HEK293 (cell line): ENCODE measurements around the gene RUNX1.

ENCODE experiments used
- CTCF ChIA-PET: fragments of 350-600 bp; formaldehyde crosslinking; extraction: SDS; loops from one replicate; lab custom pipeline; 2021; ENCODE audit warnings: antibody characterized with exemption; lab: Yijun Ruan, JAX
- POLR2A ChIA-PET: fragments of 300-600 bp; formaldehyde crosslinking; extraction: SDS; loops from one replicate; lab custom pipeline; 2020; ENCODE audit warnings: antibody characterized with exemption, inconsistent platforms; lab: Yijun Ruan, JAX
- H3K27ac ChIP-seq: fragments of 200-500 bp; sonication (Bioruptor generic); 2 replicates; pipeline ENCODE4 v1.5.1; 2014; ENCODE audit warnings: low read depth, low read length, control low read depth, inconsistent platforms; ENCODE audit errors: extremely low read depth
- H3K36me3 ChIP-seq, 2 experiments: fragments of 200-500 bp in 1 of 2; sonication (Bioruptor generic) in 1 of 2; 1 replicate in 1 of 2; 2 replicates in 1 of 2; pipeline ENCODE4 v1.5.1; 2014 to 2017; ENCODE audit warnings: inconsistent platforms in 2 of 2, low read length in 2 of 2; ENCODE audit not compliant: control insufficient read depth in 2 of 2, insufficient read depth in 1 of 2
- H3K4me1 ChIP-seq: fragments of 200-500 bp; sonication (Bioruptor generic); 2 replicates; pipeline ENCODE4 v1.5.1; 2014; ENCODE audit warnings: mild to moderate bottlenecking, low read length, inconsistent platforms; ENCODE audit not compliant: control insufficient read depth, insufficient read depth
- H3K4me3 ChIP-seq: 2 replicates; pipeline ENCODE4 v1.5.1; 2011; ENCODE audit warnings: low read depth, mild to moderate bottlenecking, control low read depth, low read length, moderate library complexity
- H3K9me3 ChIP-seq: fragments of 200-500 bp; sonication (Bioruptor generic); 2 replicates; pipeline ENCODE4 v1.5.1; 2014; ENCODE audit warnings: low read depth, low read length, inconsistent platforms; ENCODE audit not compliant: control insufficient read depth, insufficient read depth
- BCL11A ChIP-seq: fragments of 450-650 bp; formaldehyde crosslinking; IDR thresholded peaks from 2 replicates; pipeline ENCODE4 v1.5.1; 2016; ENCODE audit warnings: low read depth, missing biosample characterization, missing genetic modification characterization
- FEZF1 ChIP-seq: fragments of 450-650 bp; formaldehyde crosslinking; IDR thresholded peaks from 2 replicates; pipeline ENCODE4 v1.5.1; 2016; ENCODE audit warnings: missing biosample characterization, missing genetic modification characterization
- HOXA7 ChIP-seq: sonication (generic); formaldehyde crosslinking; IDR thresholded peaks from 2 replicates; pipeline ENCODE4 v1.8.1; 2022; ENCODE audit warnings: missing genetic modification reagents, borderline replicate concordance
- IKZF3 ChIP-seq: fragments of 450-650 bp; IDR thresholded peaks from 2 replicates; pipeline ENCODE4 v1.5.0; 2018; ENCODE audit warnings: missing biosample characterization, mild to moderate bottlenecking, missing genetic modification characterization, moderate library complexity
- KLF10 ChIP-seq: fragments of 450-650 bp; IDR thresholded peaks from 2 replicates; pipeline ENCODE4 v1.5.1; 2018; ENCODE audit warnings: missing biosample characterization, mild to moderate bottlenecking, missing genetic modification characterization
- OSR2 ChIP-seq: fragments of 450-650 bp; formaldehyde crosslinking; IDR thresholded peaks from 2 replicates; pipeline ENCODE4 v1.5.1; 2016; ENCODE audit warnings: missing biosample characterization, missing genetic modification characterization
- SCRT1 ChIP-seq: fragments of 450-650 bp; formaldehyde crosslinking; IDR thresholded peaks from 2 replicates; pipeline ENCODE4 v1.5.1; 2016; ENCODE audit warnings: missing biosample characterization, missing genetic modification characterization, borderline replicate concordance
- SCRT2 ChIP-seq: fragments of 450-650 bp; formaldehyde crosslinking; IDR thresholded peaks from 2 replicates; pipeline ENCODE4 v1.5.1; 2016; ENCODE audit warnings: missing biosample characterization, missing genetic modification characterization
- WT1 ChIP-seq: fragments of 450-650 bp; formaldehyde crosslinking; IDR thresholded peaks from 2 replicates; pipeline ENCODE4 v1.5.1; 2016; ENCODE audit warnings: missing biosample characterization, missing genetic modification characterization
- ZBTB1 ChIP-seq: fragments of 450-650 bp; formaldehyde crosslinking; IDR thresholded peaks from 2 replicates; pipeline ENCODE4 v1.5.1; 2016; ENCODE audit warnings: missing biosample characterization, missing genetic modification characterization
- ZNF404 ChIP-seq: fragments of 450-650 bp; formaldehyde crosslinking; IDR thresholded peaks from 2 replicates; pipeline ENCODE4 v1.5.1; 2017; ENCODE audit warnings: missing biosample characterization, missing genetic modification characterization
- ZNF521 ChIP-seq: fragments of 450-650 bp; formaldehyde crosslinking; IDR thresholded peaks from 2 replicates; pipeline ENCODE4 v1.5.1; 2017; ENCODE audit warnings: missing biosample characterization, mild to moderate bottlenecking, missing genetic modification characterization
- ZNF544 ChIP-seq: fragments of 450-650 bp; formaldehyde crosslinking; IDR thresholded peaks from 2 replicates; pipeline ENCODE4 v1.5.0; 2017; ENCODE audit warnings: missing biosample characterization, missing genetic modification characterization
- ZNF623 ChIP-seq: fragments of 450-650 bp; formaldehyde crosslinking; IDR thresholded peaks from 2 replicates; pipeline ENCODE4 v1.5.1; 2016; ENCODE audit warnings: missing biosample characterization, missing genetic modification characterization
- ZNF768 ChIP-seq: fragments of 450-650 bp; formaldehyde crosslinking; IDR thresholded peaks from 2 replicates; pipeline ENCODE4 v1.5.1; 2018; ENCODE audit warnings: missing biosample characterization, mild to moderate bottlenecking, missing genetic modification characterization
- ZNF776 ChIP-seq: fragments of 450-650 bp; formaldehyde crosslinking; IDR thresholded peaks from 2 replicates; pipeline ENCODE4 v1.5.0; 2017; ENCODE audit warnings: missing biosample characterization, missing genetic modification characterization, borderline replicate concordance
- ZNF791 ChIP-seq: fragments of 450-650 bp; formaldehyde crosslinking; IDR thresholded peaks from 2 replicates; pipeline ENCODE4 v1.5.1; 2016; ENCODE audit warnings: missing biosample characterization, missing genetic modification characterization
- TF ChIP-seq, protein P1 (sequence below): fragments of 450-650 bp; formaldehyde crosslinking; IDR thresholded peaks from 2 replicates; pipeline ENCODE4 v1.5.1; 2016; ENCODE audit warnings: missing biosample characterization, missing genetic modification characterization
- TF ChIP-seq, protein P2 (sequence below): fragments of 450-650 bp; IDR thresholded peaks from 2 replicates; pipeline ENCODE4 v1.5.1; 2018; ENCODE audit warnings: missing biosample characterization, mild to moderate bottlenecking, missing genetic modification characterization
- TF ChIP-seq, protein P3 (sequence below): fragments of 450-650 bp; formaldehyde crosslinking; IDR thresholded peaks from 2 replicates; pipeline ENCODE4 v1.5.1; 2016; ENCODE audit warnings: missing biosample characterization, missing genetic modification characterization, borderline replicate concordance
- TF ChIP-seq, protein P4 (sequence below): fragments of 450-650 bp; formaldehyde crosslinking; IDR thresholded peaks from 2 replicates; pipeline ENCODE4 v1.5.1; 2017; ENCODE audit warnings: missing biosample characterization, missing genetic modification characterization
- TF ChIP-seq, protein P5 (sequence below): fragments of 450-650 bp; formaldehyde crosslinking; IDR thresholded peaks from 2 replicates; pipeline ENCODE4 v1.5.1; 2017; ENCODE audit warnings: missing biosample characterization, missing genetic modification characterization
- TF ChIP-seq, protein P6 (sequence below): fragments of 450-650 bp; formaldehyde crosslinking; IDR thresholded peaks from 2 replicates; pipeline ENCODE4 v1.5.1; 2017; ENCODE audit warnings: missing biosample characterization, missing genetic modification characterization
- TF ChIP-seq, protein P7 (sequence below): fragments of 450-650 bp; formaldehyde crosslinking; IDR thresholded peaks from 2 replicates; pipeline ENCODE4 v1.5.1; 2016; ENCODE audit warnings: missing biosample characterization, missing genetic modification characterization

The RUNX1 gene

DNA sequence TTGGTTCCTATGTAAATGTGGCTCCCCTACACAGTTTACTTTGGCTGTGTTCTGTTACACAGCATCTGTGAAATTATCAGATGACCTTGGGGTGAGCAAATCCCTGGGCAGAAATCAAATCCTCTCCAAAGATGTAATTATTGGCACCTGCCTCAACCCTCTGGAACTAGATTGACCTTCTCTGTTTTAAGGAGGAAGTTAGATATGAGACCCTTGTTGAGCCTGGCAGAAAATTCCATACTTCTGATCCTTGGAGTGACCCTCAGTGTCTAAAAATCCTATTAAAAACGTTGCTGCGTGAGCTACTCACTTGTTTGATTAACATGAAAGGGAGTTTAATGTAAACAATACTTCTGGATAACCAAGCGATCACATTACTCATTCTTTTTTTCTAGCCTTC lies 258.3 kb downstream of the RUNX1 start (continued):
- no peak for TF ChIP-seq ZNF768 (tag by site-specific recombination)
- TF ChIP-seq WT1 (tag by site-specific recombination) = peak; percentile 92
- TF ChIP-seq ZNF776 = no peak
- TF ChIP-seq IKZF3 (tag by site-specific recombination) = peak; percentile 67; the same call in 1 of the 2 replicates
- peak; percentile 82 for TF ChIP-seq SCRT1 (tag by site-specific recombination)
- TF ChIP-seq ZNF521 (tag by site-specific recombination) = no peak
- TF ChIP-seq SCRT2 = peak; percentile 88
- TF ChIP-seq, protein P1, sequence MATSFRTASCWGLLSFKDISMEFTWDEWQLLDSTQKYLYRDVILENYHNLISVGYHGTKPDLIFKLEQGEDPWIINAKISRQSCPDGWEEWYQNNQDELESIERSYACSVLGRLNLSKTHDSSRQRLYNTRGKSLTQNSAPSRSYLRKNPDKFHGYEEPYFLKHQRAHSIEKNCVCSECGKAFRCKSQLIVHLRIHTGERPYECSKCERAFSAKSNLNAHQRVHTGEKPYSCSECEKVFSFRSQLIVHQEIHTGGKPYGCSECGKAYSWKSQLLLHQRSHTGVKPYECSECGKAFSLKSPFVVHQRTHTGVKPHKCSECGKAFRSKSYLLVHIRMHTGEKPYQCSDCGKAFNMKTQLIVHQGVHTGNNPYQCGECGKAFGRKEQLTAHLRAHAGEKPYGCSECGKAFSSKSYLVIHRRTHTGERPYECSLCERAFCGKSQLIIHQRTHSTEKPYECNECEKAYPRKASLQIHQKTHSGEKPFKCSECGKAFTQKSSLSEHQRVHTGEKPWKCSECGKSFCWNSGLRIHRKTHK = no peak
- 0 out of 2 replicates have a peak, but pooled peaks have one; percentile 7 for TF ChIP-seq ZBTB1 (tag by site-specific recombination)
- no peak for TF ChIP-seq ZNF404
- no peak for TF ChIP-seq HOXA7 (CRISPR knock-in tag)
- TF ChIP-seq, all 188 proteins: peak for 17

DNA sequence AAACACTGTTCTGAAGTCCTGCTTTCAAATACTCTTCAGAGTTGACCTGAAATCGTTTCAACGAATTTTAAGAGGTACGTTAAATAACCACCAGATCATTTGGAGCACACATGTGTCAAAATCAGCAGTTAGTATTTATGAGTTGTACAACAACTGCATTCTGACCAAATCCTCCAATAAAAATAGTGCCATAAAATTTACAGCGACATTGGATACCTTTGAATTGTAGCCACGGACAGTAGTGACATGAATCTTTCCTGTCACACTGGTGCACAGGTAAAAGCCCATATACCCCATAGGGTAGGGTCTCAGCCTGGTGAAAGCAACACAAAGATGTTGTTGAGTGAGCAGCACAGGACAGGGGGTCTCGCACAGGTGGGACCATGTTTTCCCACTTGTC lies 258.8 kb downstream of the RUNX1 start:
- CTCF ChIA-PET = no interaction called here
- no peaks in the 10 kb centered on the region for H3K9me3 ChIP-seq
- peaks cover 13% of the 10 kb centered on the region; the same call in 1 of the 2 replicates for H3K4me1 ChIP-seq
- no peaks in the 10 kb centered on the region for H3K36me3 ChIP-seq
- no peak overlapping the region for H3K4me3 ChIP-seq
- H3K27ac ChIP-seq = no peak overlapping the region; the same call in 1 of the 2 replicates
- POLR2A ChIA-PET = no interaction called here
- TF ChIP-seq, protein P2, sequence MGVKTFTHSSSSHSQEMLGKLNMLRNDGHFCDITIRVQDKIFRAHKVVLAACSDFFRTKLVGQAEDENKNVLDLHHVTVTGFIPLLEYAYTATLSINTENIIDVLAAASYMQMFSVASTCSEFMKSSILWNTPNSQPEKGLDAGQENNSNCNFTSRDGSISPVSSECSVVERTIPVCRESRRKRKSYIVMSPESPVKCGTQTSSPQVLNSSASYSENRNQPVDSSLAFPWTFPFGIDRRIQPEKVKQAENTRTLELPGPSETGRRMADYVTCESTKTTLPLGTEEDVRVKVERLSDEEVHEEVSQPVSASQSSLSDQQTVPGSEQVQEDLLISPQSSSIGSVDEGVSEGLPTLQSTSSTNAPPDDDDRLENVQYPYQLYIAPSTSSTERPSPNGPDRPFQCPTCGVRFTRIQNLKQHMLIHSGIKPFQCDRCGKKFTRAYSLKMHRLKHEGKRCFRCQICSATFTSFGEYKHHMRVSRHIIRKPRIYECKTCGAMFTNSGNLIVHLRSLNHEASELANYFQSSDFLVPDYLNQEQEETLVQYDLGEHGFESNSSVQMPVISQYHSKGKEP (tag by site-specific recombination) = peak; percentile 83
- TF ChIP-seq ZNF544 (no peak), ZNF791 (tag by site-specific recombination) (no peak), OSR2 (tag by site-specific recombination) (peak; percentile 70; the same call in 1 of the 2 replicates), ZNF623 (no peak), FEZF1 (tag by site-specific recombination) (peak; percentile 90), BCL11A (tag by site-specific recombination) (peak; percentile 49; the same call in 1 of the 2 replicates), KLF10 (tag by site-specific recombination) (peak; percentile 15; the same call in 1 of the 2 replicates)
- TF ChIP-seq, protein P3, sequence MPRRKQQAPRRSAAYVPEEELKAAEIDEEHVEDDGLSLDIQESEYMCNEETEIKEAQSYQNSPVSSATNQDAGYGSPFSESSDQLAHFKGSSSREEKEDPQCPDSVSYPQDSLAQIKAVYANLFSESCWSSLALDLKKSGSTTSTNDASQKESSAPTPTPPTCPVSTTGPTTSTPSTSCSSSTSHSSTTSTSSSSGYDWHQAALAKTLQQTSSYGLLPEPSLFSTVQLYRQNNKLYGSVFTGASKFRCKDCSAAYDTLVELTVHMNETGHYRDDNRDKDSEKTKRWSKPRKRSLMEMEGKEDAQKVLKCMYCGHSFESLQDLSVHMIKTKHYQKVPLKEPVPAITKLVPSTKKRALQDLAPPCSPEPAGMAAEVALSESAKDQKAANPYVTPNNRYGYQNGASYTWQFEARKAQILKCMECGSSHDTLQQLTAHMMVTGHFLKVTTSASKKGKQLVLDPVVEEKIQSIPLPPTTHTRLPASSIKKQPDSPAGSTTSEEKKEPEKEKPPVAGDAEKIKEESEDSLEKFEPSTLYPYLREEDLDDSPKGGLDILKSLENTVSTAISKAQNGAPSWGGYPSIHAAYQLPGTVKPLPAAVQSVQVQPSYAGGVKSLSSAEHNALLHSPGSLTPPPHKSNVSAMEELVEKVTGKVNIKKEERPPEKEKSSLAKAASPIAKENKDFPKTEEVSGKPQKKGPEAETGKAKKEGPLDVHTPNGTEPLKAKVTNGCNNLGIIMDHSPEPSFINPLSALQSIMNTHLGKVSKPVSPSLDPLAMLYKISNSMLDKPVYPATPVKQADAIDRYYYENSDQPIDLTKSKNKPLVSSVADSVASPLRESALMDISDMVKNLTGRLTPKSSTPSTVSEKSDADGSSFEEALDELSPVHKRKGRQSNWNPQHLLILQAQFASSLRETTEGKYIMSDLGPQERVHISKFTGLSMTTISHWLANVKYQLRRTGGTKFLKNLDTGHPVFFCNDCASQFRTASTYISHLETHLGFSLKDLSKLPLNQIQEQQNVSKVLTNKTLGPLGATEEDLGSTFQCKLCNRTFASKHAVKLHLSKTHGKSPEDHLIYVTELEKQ (tag by site-specific recombination) = peak; percentile 81; the same call in 1 of the 2 replicates
- TF ChIP-seq, protein P4, sequence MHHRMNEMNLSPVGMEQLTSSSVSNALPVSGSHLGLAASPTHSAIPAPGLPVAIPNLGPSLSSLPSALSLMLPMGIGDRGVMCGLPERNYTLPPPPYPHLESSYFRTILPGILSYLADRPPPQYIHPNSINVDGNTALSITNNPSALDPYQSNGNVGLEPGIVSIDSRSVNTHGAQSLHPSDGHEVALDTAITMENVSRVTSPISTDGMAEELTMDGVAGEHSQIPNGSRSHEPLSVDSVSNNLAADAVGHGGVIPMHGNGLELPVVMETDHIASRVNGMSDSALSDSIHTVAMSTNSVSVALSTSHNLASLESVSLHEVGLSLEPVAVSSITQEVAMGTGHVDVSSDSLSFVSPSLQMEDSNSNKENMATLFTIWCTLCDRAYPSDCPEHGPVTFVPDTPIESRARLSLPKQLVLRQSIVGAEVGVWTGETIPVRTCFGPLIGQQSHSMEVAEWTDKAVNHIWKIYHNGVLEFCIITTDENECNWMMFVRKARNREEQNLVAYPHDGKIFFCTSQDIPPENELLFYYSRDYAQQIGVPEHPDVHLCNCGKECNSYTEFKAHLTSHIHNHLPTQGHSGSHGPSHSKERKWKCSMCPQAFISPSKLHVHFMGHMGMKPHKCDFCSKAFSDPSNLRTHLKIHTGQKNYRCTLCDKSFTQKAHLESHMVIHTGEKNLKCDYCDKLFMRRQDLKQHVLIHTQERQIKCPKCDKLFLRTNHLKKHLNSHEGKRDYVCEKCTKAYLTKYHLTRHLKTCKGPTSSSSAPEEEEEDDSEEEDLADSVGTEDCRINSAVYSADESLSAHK = peak; percentile 68
- TF ChIP-seq, protein P5, sequence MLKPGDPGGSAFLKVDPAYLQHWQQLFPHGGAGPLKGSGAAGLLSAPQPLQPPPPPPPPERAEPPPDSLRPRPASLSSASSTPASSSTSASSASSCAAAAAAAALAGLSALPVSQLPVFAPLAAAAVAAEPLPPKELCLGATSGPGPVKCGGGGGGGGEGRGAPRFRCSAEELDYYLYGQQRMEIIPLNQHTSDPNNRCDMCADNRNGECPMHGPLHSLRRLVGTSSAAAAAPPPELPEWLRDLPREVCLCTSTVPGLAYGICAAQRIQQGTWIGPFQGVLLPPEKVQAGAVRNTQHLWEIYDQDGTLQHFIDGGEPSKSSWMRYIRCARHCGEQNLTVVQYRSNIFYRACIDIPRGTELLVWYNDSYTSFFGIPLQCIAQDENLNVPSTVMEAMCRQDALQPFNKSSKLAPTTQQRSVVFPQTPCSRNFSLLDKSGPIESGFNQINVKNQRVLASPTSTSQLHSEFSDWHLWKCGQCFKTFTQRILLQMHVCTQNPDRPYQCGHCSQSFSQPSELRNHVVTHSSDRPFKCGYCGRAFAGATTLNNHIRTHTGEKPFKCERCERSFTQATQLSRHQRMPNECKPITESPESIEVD = peak; percentile 74
- TF ChIP-seq, protein P6, sequence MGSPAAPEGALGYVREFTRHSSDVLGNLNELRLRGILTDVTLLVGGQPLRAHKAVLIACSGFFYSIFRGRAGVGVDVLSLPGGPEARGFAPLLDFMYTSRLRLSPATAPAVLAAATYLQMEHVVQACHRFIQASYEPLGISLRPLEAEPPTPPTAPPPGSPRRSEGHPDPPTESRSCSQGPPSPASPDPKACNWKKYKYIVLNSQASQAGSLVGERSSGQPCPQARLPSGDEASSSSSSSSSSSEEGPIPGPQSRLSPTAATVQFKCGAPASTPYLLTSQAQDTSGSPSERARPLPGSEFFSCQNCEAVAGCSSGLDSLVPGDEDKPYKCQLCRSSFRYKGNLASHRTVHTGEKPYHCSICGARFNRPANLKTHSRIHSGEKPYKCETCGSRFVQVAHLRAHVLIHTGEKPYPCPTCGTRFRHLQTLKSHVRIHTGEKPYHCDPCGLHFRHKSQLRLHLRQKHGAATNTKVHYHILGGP (tag by site-specific recombination) = 0 out of 2 replicates have a peak, but pooled peaks have one; percentile 32
- TF ChIP-seq, protein P7, sequence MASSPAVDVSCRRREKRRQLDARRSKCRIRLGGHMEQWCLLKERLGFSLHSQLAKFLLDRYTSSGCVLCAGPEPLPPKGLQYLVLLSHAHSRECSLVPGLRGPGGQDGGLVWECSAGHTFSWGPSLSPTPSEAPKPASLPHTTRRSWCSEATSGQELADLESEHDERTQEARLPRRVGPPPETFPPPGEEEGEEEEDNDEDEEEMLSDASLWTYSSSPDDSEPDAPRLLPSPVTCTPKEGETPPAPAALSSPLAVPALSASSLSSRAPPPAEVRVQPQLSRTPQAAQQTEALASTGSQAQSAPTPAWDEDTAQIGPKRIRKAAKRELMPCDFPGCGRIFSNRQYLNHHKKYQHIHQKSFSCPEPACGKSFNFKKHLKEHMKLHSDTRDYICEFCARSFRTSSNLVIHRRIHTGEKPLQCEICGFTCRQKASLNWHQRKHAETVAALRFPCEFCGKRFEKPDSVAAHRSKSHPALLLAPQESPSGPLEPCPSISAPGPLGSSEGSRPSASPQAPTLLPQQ = peak; percentile 58; the same call in 1 of the 2 replicates
